ENCODE data around the gene SARDH. TPM values are rescaled to one million over a fixed set of nuclear protein-coding genes. Genes with fewer than 3 reads are reported as not detected.
"Not testable (repeated sequence)": the region's sequence is repeated elsewhere in the genome, so short reads cannot be mapped to it uniquely, and the experiment has no call there.

The SARDH gene
- total and polyA plus RNA-seq, 12 donors = 0.81 to 9.6 (median 3.0) TPM

DNA sequence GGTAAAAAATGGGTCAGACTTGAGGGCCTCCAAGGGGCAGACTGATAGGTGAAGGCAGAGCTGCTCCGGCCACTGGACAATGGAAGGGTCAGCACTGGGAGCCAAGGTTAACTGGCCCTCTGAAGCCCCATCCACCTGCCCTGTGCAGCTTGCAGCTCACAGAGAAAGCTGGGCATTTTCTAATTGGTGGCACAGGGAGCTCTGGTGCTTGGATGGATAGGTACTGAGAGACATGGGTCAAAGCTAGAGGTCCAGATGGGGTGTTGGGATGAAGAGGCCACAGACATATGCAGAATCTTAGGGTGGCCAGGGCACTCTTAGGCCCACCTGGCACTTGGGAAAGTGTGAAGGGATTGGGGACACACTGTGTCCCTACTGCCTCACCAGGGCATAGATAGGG lies 29.5 kb upstream of the SARDH start:
- H3K4me3 ChIP-seq = no peak overlapping the region
- no peaks in the 10 kb centered on the region for H3K27me3 ChIP-seq
- no peaks in the 10 kb centered on the region for H3K4me1 ChIP-seq (replicated peaks in 1 of 2)
- intact Hi-C loops (cut with DNase I) = no loop called here
- TF ChIP-seq CTCF (IDR thresholded peaks at IDR 0.05) (no peak), POLR2A (IDR thresholded peaks at IDR 0.05) (no peak)
- DNase-seq = peak in 1 of 7 donors; percentile 41
- peaks cover 0 to 49% of the 10 kb centered on the region in 2 donors for H3K36me3 ChIP-seq (replicated peaks in 1 of 2)
- no peak overlapping the region for H3K27ac ChIP-seq
- WGBS, 4 donors = 83 to 94% (median 93%) methylated on average over 1 of the region's 1 CpG; no CpG with 5 or more reads in 1 of the 4 donors
- no peaks in the 10 kb centered on the region for H3K9me3 ChIP-seq (replicated peaks in 1 of 3)

- 92 to 96% (median 95%) methylated on average over 1 of the region's 1 CpG for WGBS, 4 donors
These were observed 28.9 kb upstream of the SARDH start for GRCh38 chr9:133767008-133767407.

DNA sequence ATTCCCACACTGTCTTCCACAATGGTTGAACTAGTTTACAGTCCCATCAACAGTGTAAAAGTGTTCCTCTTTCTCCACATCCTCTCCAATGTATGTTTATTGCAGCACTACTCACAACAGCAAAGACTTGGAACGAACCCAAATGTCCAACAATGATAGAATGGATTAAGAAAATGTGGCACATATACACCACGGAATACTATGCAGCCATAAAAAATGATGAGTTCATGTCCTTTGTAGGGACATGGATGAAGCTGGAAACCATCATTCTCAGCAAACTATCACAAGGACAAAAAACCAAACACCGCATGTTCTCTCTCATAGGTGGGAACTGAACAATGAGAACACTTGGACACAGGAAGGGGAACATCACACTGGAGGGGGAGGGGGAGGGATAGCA lies 28.1 kb upstream of the SARDH start:
- H3K27ac ChIP-seq; H3K4me1 ChIP-seq (replicated peaks in 1 of 2); intact Hi-C loops (cut with DNase I); H3K27me3 ChIP-seq; H3K4me3 ChIP-seq; H3K9me3 ChIP-seq (replicated peaks in 1 of 3): not testable (repeated sequence)
- 83 to 95% (median 93%) methylated on average over 3 of the region's 3 CpGs for WGBS, 4 donors
- peaks cover 0 to 39% of the 10 kb centered on the region in 2 donors for H3K36me3 ChIP-seq (replicated peaks in 1 of 2)
- DNase-seq = peak in 1 of 7 donors; percentile 15

More at GRCh38 chr9:133767008-133767407, 28.9 kb upstream of the SARDH start:
- no peak for DNase-seq
- Histone ChIP-seq H3K4me1 (replicated peaks in 1 of 2) (no peaks in the 10 kb centered on the region), H3K4me3 (no peak overlapping the region), H3K27me3 (no peaks in the 10 kb centered on the region), H3K27ac (no peak overlapping the region), H3K36me3 (replicated peaks in 1 of 2) (peaks cover 0 to 46% of the 10 kb centered on the region in 2 donors), H3K9me3 (replicated peaks in 1 of 3) (no peaks in the 10 kb centered on the region)
- intact Hi-C loops (cut with DNase I) = no loop called here
- TF ChIP-seq POLR2A (IDR thresholded peaks at IDR 0.05) = no peak
- no peak for TF ChIP-seq CTCF (IDR thresholded peaks at IDR 0.05)

- peak in 3 of 7 donors; percentile 10 to 28 (median 17) for DNase-seq
- Histone ChIP-seq H3K4me1 (replicated peaks in 1 of 2) (peaks cover 0 to 8% of the 10 kb centered on the region in 2 donors), H3K27ac (no peak overlapping the region), H3K4me3 (no peak overlapping the region), H3K9me3 (replicated peaks in 1 of 3) (no peaks in the 10 kb centered on the region), H3K36me3 (replicated peaks in 1 of 2) (peaks cover 0 to 27% of the 10 kb centered on the region in 2 donors), H3K27me3 (no peaks in the 10 kb centered on the region)
- no peak for TF ChIP-seq CTCF (IDR thresholded peaks at IDR 0.05)
- TF ChIP-seq POLR2A (IDR thresholded peaks at IDR 0.05) = no peak
- intact Hi-C loops (cut with DNase I) = no loop called here
- 88 to 94% (median 90%) methylated on average over 18 to 26 of the region's 26 CpGs for WGBS, 4 donors
These were observed 25.4 kb upstream of the SARDH start for GRCh38 chr9:133763272-133764183.
